ENCODE results near the gene SASH1. TPM values are rescaled to one million over a fixed set of nuclear protein-coding genes. Genes with fewer than 3 reads are reported as not detected.

Gene SASH1
- total and polyA plus RNA-seq, 2 donors (not counting 3 experiments of a cell fraction or from before 2014, with no cell fraction given): 18.5 to 103 TPM

DNA sequence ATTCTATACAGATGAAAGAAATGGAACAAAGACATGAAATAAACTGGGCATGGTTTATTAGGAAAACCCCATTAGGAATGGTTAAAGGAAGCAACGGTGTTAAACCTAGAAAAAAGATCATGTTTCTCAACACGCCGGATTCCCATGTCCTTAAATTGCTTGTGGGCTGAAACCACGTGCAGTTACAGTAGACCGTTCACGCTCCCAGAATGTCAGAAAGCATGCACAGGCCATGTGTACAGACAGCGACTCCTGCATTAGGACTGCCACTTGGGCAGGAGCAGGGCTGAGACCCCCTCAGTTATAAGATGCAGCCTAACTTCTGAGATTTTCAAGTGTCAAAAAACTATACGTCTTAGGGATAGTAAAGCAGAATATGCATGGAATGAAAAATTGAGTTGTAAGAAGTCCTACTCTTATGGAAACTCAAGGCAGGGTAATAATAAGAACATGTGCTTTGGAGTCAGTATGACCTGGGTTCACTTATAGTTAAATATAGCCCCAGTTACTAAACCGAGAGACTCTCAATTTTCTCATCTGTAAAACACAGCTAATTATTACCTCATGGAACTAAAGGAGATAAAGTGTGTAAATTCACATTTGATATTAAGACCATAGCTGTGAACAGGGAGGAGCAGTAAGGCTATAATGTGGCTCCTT lies 230.2 kb downstream of the SASH1 start:
- no peaks in the 10 kb centered on the region for H3K9me1 ChIP-seq (replicated peaks; ENCODE audit: control insufficient read depth, extremely low read depth, insufficient read depth, low read length)
- dilution Hi-C loops (cut with MboI; ENCODE audit: extremely low pct_ligation_motif_present, low sequenced_read_pairs) (no loop called here), intact Hi-C loops (cut with micrococcal nuclease) (no loop called here)
- TF ChIP-seq MYC (IDR thresholded peaks at IDR 0.05; ENCODE audit: low read depth, low read length): no peak
- no peak for TF ChIP-seq POLR2AphosphoS5 (IDR thresholded peaks at IDR 0.05; ENCODE audit: insufficient read depth, low read depth, low read length)
- TF ChIP-seq GATA2 (IDR thresholded peaks at IDR 0.05; ENCODE audit: insufficient read depth, insufficient read length, low read depth, low read length): no peak
- TF ChIP-seq, protein P1, sequence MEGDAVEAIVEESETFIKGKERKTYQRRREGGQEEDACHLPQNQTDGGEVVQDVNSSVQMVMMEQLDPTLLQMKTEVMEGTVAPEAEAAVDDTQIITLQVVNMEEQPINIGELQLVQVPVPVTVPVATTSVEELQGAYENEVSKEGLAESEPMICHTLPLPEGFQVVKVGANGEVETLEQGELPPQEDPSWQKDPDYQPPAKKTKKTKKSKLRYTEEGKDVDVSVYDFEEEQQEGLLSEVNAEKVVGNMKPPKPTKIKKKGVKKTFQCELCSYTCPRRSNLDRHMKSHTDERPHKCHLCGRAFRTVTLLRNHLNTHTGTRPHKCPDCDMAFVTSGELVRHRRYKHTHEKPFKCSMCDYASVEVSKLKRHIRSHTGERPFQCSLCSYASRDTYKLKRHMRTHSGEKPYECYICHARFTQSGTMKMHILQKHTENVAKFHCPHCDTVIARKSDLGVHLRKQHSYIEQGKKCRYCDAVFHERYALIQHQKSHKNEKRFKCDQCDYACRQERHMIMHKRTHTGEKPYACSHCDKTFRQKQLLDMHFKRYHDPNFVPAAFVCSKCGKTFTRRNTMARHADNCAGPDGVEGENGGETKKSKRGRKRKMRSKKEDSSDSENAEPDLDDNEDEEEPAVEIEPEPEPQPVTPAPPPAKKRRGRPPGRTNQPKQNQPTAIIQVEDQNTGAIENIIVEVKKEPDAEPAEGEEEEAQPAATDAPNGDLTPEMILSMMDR (IDR thresholded peaks at IDR 0.05; ENCODE audit: extremely low read depth in 1 of 2, insufficient read depth in 1 of 2, low read depth in 1 of 2, low read length in 2 of 2): no peak
- TF ChIP-seq JUN (IDR thresholded peaks at IDR 0.05; ENCODE audit: borderline replicate concordance, insufficient read depth, insufficient read length, low read depth): no peak
- TF ChIP-seq EZH2 (IDR thresholded peaks at IDR 0.05; ENCODE audit: borderline replicate concordance, low read depth, low read length, severe bottlenecking): no peak
- no peak for FAIRE-seq
- CTCF ChIA-PET: interaction anchor here (1.2 kb wide), 1 partner anchor 13 kb away, joined by 4 read pairs; no protein-coding TSS in a partner anchor
- DNase-seq (ENCODE audit: low read depth, low spot score): no peak
- no peaks in the 10 kb centered on the region for H3K4me1 ChIP-seq (ENCODE audit: control insufficient read depth, extremely low read depth, insufficient read depth, low read length)
- no peak overlapping the region for H3K4me3 ChIP-seq (replicated peaks in 1 of 3; ENCODE audit: insufficient read depth in 1 of 3, low read depth in 1 of 3, low read length in 3 of 3)
- H4K20me1 ChIP-seq (replicated peaks; ENCODE audit: control insufficient read depth, extremely low read depth, insufficient read depth, low read length): no peaks in the 10 kb centered on the region
- no peak overlapping the region for H3K27ac ChIP-seq (ENCODE audit: insufficient read depth, low read depth, low read length)
- no TSS peak for BruUV-seq (replicated peaks)
- H3K79me2 ChIP-seq (ENCODE audit: control insufficient read depth, insufficient read depth, low read length): no peaks in the 10 kb centered on the region
- no peak overlapping the region for H2AFZ ChIP-seq (ENCODE audit: low read depth, low read length)
- H3K27me3 ChIP-seq (ENCODE audit: control insufficient read depth in 2 of 2, insufficient read depth in 2 of 2, low read length in 2 of 2): no peaks in the 10 kb centered on the region
- no peak overlapping the region for H3K4me2 ChIP-seq (ENCODE audit: insufficient read depth, low read length)
- H3K9ac ChIP-seq (replicated peaks; ENCODE audit: extremely low read depth, insufficient read depth, low read length): no peak overlapping the region
- H3K9me3 ChIP-seq (replicated peaks; ENCODE audit: control insufficient read depth, insufficient read depth, low read length): no peaks in the 10 kb centered on the region
- POLR2A ChIA-PET: no interaction called here
- H3K36me3 ChIP-seq (ENCODE audit: control insufficient read depth in 2 of 2, extremely low read depth in 1 of 2, insufficient read depth in 2 of 2, low read length in 2 of 2): no peaks in the 10 kb centered on the region

Data from endothelial cell of umbilical vein (primary cell).